B cell (primary cell): Measurements from ENCODE around the gene PSMB2.

Experiments used
- EZH2 ChIP-seq: IDR thresholded peaks from 2 replicates; pipeline ENCODE4 v1.6.1; 2012; ENCODE audit warnings: borderline replicate concordance, low read depth, mild to moderate bottlenecking, moderate library complexity, low read length; ENCODE audit not compliant: insufficient read depth, poor library complexity, severe bottlenecking
- TF ChIP-seq, protein P1 (sequence below): fragments of 200-600 bp; IDR thresholded peaks from one replicate; pipeline ENCODE4 v1.8.0; 2022; ENCODE audit warnings: antibody characterized with exemption, mild to moderate bottlenecking

- TF ChIP-seq, protein P1, sequence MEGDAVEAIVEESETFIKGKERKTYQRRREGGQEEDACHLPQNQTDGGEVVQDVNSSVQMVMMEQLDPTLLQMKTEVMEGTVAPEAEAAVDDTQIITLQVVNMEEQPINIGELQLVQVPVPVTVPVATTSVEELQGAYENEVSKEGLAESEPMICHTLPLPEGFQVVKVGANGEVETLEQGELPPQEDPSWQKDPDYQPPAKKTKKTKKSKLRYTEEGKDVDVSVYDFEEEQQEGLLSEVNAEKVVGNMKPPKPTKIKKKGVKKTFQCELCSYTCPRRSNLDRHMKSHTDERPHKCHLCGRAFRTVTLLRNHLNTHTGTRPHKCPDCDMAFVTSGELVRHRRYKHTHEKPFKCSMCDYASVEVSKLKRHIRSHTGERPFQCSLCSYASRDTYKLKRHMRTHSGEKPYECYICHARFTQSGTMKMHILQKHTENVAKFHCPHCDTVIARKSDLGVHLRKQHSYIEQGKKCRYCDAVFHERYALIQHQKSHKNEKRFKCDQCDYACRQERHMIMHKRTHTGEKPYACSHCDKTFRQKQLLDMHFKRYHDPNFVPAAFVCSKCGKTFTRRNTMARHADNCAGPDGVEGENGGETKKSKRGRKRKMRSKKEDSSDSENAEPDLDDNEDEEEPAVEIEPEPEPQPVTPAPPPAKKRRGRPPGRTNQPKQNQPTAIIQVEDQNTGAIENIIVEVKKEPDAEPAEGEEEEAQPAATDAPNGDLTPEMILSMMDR: no peak
- no peak for TF ChIP-seq EZH2
Observed at GRCh38 chr1:35569936-35570335, 71.4 kb downstream of the PSMB2 start.
